Endothelial cell of umbilical vein (primary cell): ENCODE measurements around the gene PDSS2. TPM values are rescaled to one million over a fixed set of nuclear protein-coding genes. Genes with fewer than 3 reads are reported as not detected.

Source experiments
- BruUV-seq: library from RNA; stranded (reverse); fragments of 400-500 nt; replicated peaks from 2 replicates; lab custom pipeline; 2021; lab: Mats Ljungman, UMichigan
- CTCF ChIA-PET: fragments of 300-600, 350-600 bp; sonication (Branson Sonifier 250); formaldehyde crosslinking; loops from one replicate; lab custom pipeline; 2021; ENCODE audit warnings: antibody characterized with exemption, inconsistent platforms; lab: Charles Lee
- POLR2A ChIA-PET: fragments of 300-600, 350-600 bp; sonication (Branson Sonifier 250); formaldehyde crosslinking; loops from one replicate; lab custom pipeline; 2021; ENCODE audit warnings: antibody characterized with exemption, inconsistent platforms; lab: Charles Lee
- DNase-seq: peaks from one replicate; pipeline ENCODE4 v3.0.0-alpha.2; 2011; ENCODE audit warnings: low read depth, low spot score
- FAIRE-seq: peaks from 2 replicates; lab custom pipeline; 2011; peaks lifted over from hg19 to GRCh38; lab: Jason Lieb, UNC
- H2AFZ ChIP-seq: 2 replicates; pipeline ENCODE4 v1.6.0; 2012; ENCODE audit warnings: low read depth, low read length, control low read depth, inconsistent platforms
- H3K27ac ChIP-seq: 2 replicates; pipeline ENCODE4 v1.5.1; 2011; ENCODE audit warnings: low read depth, mild to moderate bottlenecking, control low read depth, low read length, moderate library complexity; ENCODE audit not compliant: insufficient read depth
- H3K27me3 ChIP-seq, 2 experiments: 2 replicates each; pipeline versions ENCODE4 v1.6.0 to v1.6.1; 2011; ENCODE audit warnings: low read length in 2 of 2, mixed read lengths in 1 of 2; ENCODE audit not compliant: control insufficient read depth in 2 of 2, insufficient read depth in 2 of 2
- H3K36me3 ChIP-seq, 2 experiments: 2 replicates in 1 of 2; 3 replicates in 1 of 2; pipeline ENCODE4 v1.5.1; 2011; ENCODE audit warnings: low read length in 2 of 2, mild to moderate bottlenecking in 1 of 2, moderate library complexity in 1 of 2; ENCODE audit not compliant: control insufficient read depth in 2 of 2, insufficient read depth in 2 of 2; ENCODE audit errors: extremely low read depth in 1 of 2
- H3K4me1 ChIP-seq: 3 replicates; pipeline ENCODE4 v1.5.1; 2011; ENCODE audit warnings: mild to moderate bottlenecking, low read length; ENCODE audit not compliant: control insufficient read depth, insufficient read depth; ENCODE audit errors: extremely low read depth
- H3K4me2 ChIP-seq: 2 replicates; pipeline ENCODE4 v1.6.1; 2011; ENCODE audit warnings: low read length, control low read depth, mixed read lengths; ENCODE audit not compliant: insufficient read depth
- H3K4me3 ChIP-seq, 3 experiments: fragments of 200-600 bp in 1 of 3; sonication (generic), shearing (Covaris generic) in 1 of 3; replicated peaks in 1 of 3; 2 replicates each; pipeline ENCODE4 v1.5.1; 2011 to 2016; ENCODE audit warnings: control low read depth in 3 of 3, low read length in 3 of 3, mild to moderate bottlenecking in 2 of 3, inconsistent platforms in 1 of 3, low read depth in 1 of 3, moderate library complexity in 1 of 3; ENCODE audit not compliant: insufficient read depth in 1 of 3
- H3K79me2 ChIP-seq: 2 replicates; pipeline ENCODE4 v1.6.0; 2012; ENCODE audit warnings: low read length, inconsistent platforms; ENCODE audit not compliant: control insufficient read depth, insufficient read depth
- H3K9ac ChIP-seq: replicated peaks from 2 replicates; pipeline ENCODE3; 2011; ENCODE audit warnings: low read length, control low read depth; ENCODE audit not compliant: insufficient read depth; ENCODE audit errors: extremely low read depth
- H3K9me1 ChIP-seq: replicated peaks from 3 replicates; pipeline ENCODE4 v1.6.0; 2011; ENCODE audit warnings: mild to moderate bottlenecking, low read length; ENCODE audit not compliant: control insufficient read depth, insufficient read depth; ENCODE audit errors: extremely low read depth
- H3K9me3 ChIP-seq: replicated peaks from 2 replicates; pipeline ENCODE4 v1.5.1; 2012; ENCODE audit warnings: low read length, inconsistent platforms; ENCODE audit not compliant: control insufficient read depth, insufficient read depth
- H4K20me1 ChIP-seq: replicated peaks from 2 replicates; pipeline ENCODE3; 2011; ENCODE audit warnings: mild to moderate bottlenecking, low read length; ENCODE audit not compliant: control insufficient read depth, insufficient read depth; ENCODE audit errors: extremely low read depth
- EZH2 ChIP-seq: IDR thresholded peaks from 2 replicates; pipeline ENCODE4 v1.6.1; 2012; ENCODE audit warnings: borderline replicate concordance, low read depth, mild to moderate bottlenecking, moderate library complexity, low read length, inconsistent platforms; ENCODE audit not compliant: severe bottlenecking
- FOS ChIP-seq: IDR thresholded peaks from 2 replicates; pipeline ENCODE4 v1.6.1; 2011; ENCODE audit warnings: mild to moderate bottlenecking, low read length, moderate library complexity, borderline replicate concordance; ENCODE audit not compliant: insufficient read depth
- GATA2 ChIP-seq: IDR thresholded peaks from 2 replicates; pipeline ENCODE4 v1.7.0; 2011; ENCODE audit warnings: low read depth, mild to moderate bottlenecking, moderate library complexity, mixed read lengths, low read length; ENCODE audit not compliant: insufficient read length, insufficient read depth
- JUN ChIP-seq: IDR thresholded peaks from 2 replicates; pipeline ENCODE4 v1.6.1; 2011; ENCODE audit warnings: borderline replicate concordance, low read depth; ENCODE audit not compliant: insufficient read length, insufficient read depth
- MYC ChIP-seq: IDR thresholded peaks from one replicate; pipeline ENCODE4 v1.6.1; 2011; ENCODE audit warnings: mild to moderate bottlenecking, low read depth, low read length
- POLR2A ChIP-seq: IDR thresholded peaks from 2 replicates; pipeline ENCODE4 v1.6.1; 2012; ENCODE audit warnings: low read depth, mild to moderate bottlenecking, control low read depth, low read length
- POLR2AphosphoS5 ChIP-seq: IDR thresholded peaks from 2 replicates; pipeline ENCODE4 v1.6.1; 2012; ENCODE audit warnings: low read depth, mild to moderate bottlenecking, control low read depth, low read length, moderate library complexity; ENCODE audit not compliant: insufficient read depth
- dilution Hi-C: fragments of 300-500 bp; cut with MboI; formaldehyde crosslinking; loops from one replicate; pipeline ENCODE4 v1.15.0; 2019; ENCODE audit warnings: low sequenced_read_pairs; ENCODE audit not compliant: extremely low pct_ligation_motif_present
- intact Hi-C: fragments of 100-400 bp; cut with micrococcal nuclease; formaldehyde crosslinking; loops from one replicate; pipeline ENCODE4 v1.10.0; 2022
- polyA plus RNA-seq, 4 experiments: library from polyadenylated mRNA; depleted of rRNA in 3 of 4; stranded (reverse) in 3 of 4; unstranded in 1 of 4; fragments of >200 nt; gene quantifications; 2 replicates each; pipeline versions ENCODE4 v1.2.1 to v1.2.3, GENCODE V29; 2011 to 2012; ENCODE audit warnings: missing spikeins in 1 of 4
- total RNA-seq: library from RNA; stranded (reverse); gene quantifications from 2 replicates; pipeline ENCODE4 v1.2.3, GENCODE V29; 2021
- TF ChIP-seq, protein P1 (sequence below): IDR thresholded peaks from 2 replicates; pipeline ENCODE4 v1.6.1; 2011; ENCODE audit not compliant: insufficient read depth, insufficient read length
- TF ChIP-seq, protein P2 (sequence below), 2 donors: IDR thresholded peaks; 1 replicate in 1 of 2; 2 replicates in 1 of 2; pipeline ENCODE4 v1.5.1; 2011; ENCODE audit warnings: low read length in 2 of 2, mild to moderate bottlenecking in 2 of 2, moderate library complexity in 2 of 2, control low read depth in 1 of 2, inconsistent platforms in 1 of 2, low read depth in 1 of 2; ENCODE audit not compliant: insufficient read depth in 1 of 2; ENCODE audit errors: extremely low read depth in 1 of 2

PDSS2 gene
- total and polyA plus RNA-seq, 2 donors (not counting 3 experiments of a cell fraction or from before 2014, with no cell fraction given), result 7.6 to 9.3 TPM

DNA sequence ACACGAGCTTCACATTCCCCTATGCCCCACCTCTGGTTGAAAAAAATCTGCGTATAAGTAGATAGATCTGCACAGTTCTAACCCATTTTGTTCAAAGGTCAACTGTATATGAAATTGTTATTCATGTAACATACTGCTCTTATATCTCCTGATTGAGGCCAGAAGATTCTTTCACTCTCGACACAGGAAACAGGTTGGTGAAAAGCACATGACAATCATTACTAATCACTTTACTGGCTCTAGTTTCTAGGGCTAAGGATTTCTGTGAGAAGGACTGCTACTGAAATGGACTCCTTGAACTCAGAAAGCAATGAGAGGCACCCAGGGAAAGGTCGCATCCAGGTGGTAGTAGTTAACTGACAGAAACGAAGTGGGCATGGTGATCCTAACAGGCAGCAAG lies 21.7 kb downstream of the PDSS2 start:
- Histone ChIP-seq H2AFZ (no peak overlapping the region), H3K27me3 (no peaks in the 10 kb centered on the region), H3K9ac (no peak overlapping the region), H4K20me1 (no peaks in the 10 kb centered on the region), H3K4me2 (no peak overlapping the region), H3K79me2 (peaks cover 13% of the 10 kb centered on the region), H3K4me1 (peaks cover 3% of the 10 kb centered on the region), H3K9me3 (no peaks in the 10 kb centered on the region), H3K36me3 (no peaks in the 10 kb centered on the region), H3K27ac (no peak overlapping the region), H3K4me3 (no peak overlapping the region), H3K9me1 (no peaks in the 10 kb centered on the region)
- dilution Hi-C loops (no loop called here), intact Hi-C loops (no loop called here)
- no peak for FAIRE-seq
- POLR2A ChIA-PET, result no interaction called here
- CTCF ChIA-PET, result interaction anchor here (0.5 kb wide), 1 partner anchor 41 kb away, joined by 3 read pairs; no protein-coding TSS in a partner anchor
- TF ChIP-seq POLR2A, result no peak
- no peak for TF ChIP-seq FOS
- TF ChIP-seq JUN, result no peak
- TF ChIP-seq, protein P1, sequence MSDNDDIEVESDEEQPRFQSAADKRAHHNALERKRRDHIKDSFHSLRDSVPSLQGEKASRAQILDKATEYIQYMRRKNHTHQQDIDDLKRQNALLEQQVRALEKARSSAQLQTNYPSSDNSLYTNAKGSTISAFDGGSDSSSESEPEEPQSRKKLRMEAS, result no peak
- TF ChIP-seq POLR2AphosphoS5, result no peak
- no peak for TF ChIP-seq MYC
- TF ChIP-seq, protein P2, sequence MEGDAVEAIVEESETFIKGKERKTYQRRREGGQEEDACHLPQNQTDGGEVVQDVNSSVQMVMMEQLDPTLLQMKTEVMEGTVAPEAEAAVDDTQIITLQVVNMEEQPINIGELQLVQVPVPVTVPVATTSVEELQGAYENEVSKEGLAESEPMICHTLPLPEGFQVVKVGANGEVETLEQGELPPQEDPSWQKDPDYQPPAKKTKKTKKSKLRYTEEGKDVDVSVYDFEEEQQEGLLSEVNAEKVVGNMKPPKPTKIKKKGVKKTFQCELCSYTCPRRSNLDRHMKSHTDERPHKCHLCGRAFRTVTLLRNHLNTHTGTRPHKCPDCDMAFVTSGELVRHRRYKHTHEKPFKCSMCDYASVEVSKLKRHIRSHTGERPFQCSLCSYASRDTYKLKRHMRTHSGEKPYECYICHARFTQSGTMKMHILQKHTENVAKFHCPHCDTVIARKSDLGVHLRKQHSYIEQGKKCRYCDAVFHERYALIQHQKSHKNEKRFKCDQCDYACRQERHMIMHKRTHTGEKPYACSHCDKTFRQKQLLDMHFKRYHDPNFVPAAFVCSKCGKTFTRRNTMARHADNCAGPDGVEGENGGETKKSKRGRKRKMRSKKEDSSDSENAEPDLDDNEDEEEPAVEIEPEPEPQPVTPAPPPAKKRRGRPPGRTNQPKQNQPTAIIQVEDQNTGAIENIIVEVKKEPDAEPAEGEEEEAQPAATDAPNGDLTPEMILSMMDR (IDR thresholded peaks at IDR 0.05; ENCODE audit: extremely low read depth in 1 of 2, insufficient read depth in 1 of 2, low read depth in 1 of 2, low read length in 2 of 2), result no peak
- no peak for TF ChIP-seq GATA2
- TF ChIP-seq EZH2, result no peak
- BruUV-seq, result no TSS peak
- no peak for DNase-seq
